ENCODE measurements around the gene LPGAT1.
"Not testable (repeated sequence)": the region's sequence is repeated elsewhere in the genome, so short reads cannot be mapped to it uniquely, and the experiment has no call there.

The LPGAT1 gene

DNA sequence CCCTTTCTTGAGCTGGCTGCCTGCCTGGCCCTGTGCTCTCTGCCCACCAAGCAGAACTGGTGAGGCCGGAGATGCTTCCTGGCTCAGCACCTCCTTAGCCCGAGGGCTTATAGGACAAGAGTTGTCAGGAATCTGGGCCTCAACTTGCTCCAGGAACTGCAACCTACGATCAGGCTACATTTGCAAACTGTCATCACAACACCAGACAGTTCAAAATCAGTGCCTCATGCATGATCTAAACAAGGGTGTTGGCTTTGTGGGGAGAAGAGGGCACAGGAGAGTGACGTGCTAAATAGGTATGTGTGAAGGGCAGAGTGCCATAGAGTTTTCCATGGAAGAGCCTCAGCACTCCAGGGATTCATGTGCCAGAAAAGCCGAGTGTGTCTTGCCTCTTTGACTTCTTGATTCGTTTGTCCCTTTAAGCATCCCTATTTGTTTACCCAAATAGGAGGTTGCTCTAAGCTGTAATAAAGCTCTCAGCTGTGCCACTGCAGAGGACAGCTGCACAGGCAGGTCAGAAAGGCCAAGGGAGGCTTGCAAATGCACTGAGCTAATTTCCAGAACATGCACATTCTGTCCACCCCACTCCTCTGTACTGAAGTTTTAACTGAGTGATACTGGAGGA, 125.0 kb downstream of the LPGAT1 start:
- Mint-ChIP-seq H3K27ac (no peak overlapping the region), H3K4me3 (no peak overlapping the region), H3K4me1 (ENCODE audit: low read depth) (no peaks in the 10 kb centered on the region), H3K27me3 (ENCODE audit: low read depth) (peaks cover 18% of the 10 kb centered on the region), H3K36me3 (ENCODE audit: low read depth) (no peaks in the 10 kb centered on the region), H3K9me3 (no peaks in the 10 kb centered on the region)
- DNase-seq (ENCODE audit: low spot score), result no peak

DNA sequence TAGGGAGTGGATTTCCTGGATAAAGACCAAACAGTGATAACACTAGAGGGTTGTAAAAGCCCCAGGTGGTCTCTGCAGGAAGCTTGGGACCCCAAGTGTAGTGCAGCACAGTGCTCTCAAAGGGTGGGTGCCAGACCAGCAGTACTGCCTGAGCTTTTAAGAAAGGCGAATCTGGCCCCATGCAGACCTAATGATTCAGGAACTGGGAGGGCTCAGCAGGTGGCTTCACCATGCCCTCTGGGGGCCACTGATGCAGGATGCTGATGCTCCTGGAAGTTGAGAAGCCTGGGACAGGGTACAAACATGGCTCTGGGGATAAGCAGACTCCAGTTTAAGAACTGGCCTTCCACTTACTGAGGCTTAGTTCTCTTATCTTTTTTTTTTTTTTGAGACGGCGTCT, 126.0 kb downstream of the LPGAT1 start:
- Mint-ChIP-seq H3K27me3 (ENCODE audit: low read depth) (peaks cover 24% of the 10 kb centered on the region), H3K36me3 (ENCODE audit: low read depth) (no peaks in the 10 kb centered on the region), H3K4me3 (no peak overlapping the region), H3K27ac (no peak overlapping the region), H3K4me1 (ENCODE audit: low read depth) (no peaks in the 10 kb centered on the region), H3K9me3 (no peaks in the 10 kb centered on the region)
- DNase-seq (ENCODE audit: low spot score), result no peak

DNA sequence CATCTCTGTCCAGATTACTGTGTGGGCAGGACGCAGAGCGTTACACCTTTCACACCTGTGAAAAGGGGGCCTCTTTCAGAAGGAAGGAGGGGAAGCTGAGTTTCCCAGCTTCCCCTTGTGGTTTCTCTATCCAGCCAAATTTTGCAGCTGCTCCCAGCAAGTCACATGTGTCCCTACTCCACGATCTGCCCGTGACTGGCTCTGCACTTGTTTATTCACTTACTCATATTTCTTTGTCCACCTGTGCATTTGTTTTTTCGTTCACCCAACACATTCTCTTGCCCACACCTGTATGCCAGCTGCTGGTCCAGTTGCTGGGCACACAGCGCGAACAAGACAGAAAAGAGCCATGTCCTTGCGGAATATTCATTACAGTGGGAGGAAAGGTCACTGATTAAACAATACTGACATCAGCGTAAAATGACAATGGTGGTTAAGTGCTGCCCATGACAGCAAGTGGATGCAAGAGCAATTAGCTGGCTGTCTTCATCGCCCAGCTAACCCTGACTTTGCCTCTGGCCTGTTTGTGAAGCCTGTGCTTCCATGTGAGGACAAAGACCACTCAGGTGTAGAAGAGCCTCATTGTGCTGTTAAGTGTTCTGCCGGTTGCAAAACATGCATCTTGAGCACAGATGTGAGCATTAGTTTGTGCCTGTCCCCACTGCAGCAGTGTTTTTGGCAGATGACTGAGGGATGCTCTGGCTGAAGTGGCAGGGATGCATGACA, 126.6 kb downstream of the LPGAT1 start:
- no peaks in the 10 kb centered on the region for H3K36me3 Mint-ChIP-seq (ENCODE audit: low read depth)
- no peaks in the 10 kb centered on the region for H3K4me1 Mint-ChIP-seq (ENCODE audit: low read depth)
- no peak overlapping the region for H3K27ac Mint-ChIP-seq
- H3K9me3 Mint-ChIP-seq, result no peaks in the 10 kb centered on the region
- no peak overlapping the region for H3K4me3 Mint-ChIP-seq
- DNase-seq (ENCODE audit: low spot score), result no peak
- peaks cover 27% of the 10 kb centered on the region for H3K27me3 Mint-ChIP-seq (ENCODE audit: low read depth)

DNA sequence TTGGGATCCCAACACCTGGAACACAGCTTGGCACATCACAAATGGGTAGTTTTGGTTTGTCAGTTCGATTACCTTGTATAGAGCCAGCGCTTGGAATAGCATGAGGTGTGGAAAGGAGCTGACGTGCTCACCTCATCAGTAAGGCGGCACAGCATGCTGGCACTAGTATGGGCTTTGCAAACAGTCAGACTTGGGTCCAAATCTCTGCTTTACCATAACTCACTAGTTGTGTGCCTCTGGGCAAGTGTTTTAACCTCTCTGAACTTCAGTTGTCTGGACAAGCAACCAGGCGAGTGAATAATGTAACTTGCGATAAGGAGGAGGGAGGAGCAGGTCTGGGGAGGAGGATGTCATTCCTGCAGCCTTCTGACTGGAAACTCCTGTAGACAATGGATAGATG, 128.8 kb downstream of the LPGAT1 start:
- H3K9me3 Mint-ChIP-seq, result no peaks in the 10 kb centered on the region
- H3K4me1 Mint-ChIP-seq (ENCODE audit: low read depth), result peaks cover 5% of the 10 kb centered on the region
- H3K27ac Mint-ChIP-seq, result no peak overlapping the region
- H3K4me3 Mint-ChIP-seq, result no peak overlapping the region
- peaks cover 27% of the 10 kb centered on the region for H3K27me3 Mint-ChIP-seq (ENCODE audit: low read depth)
- no peaks in the 10 kb centered on the region for H3K36me3 Mint-ChIP-seq (ENCODE audit: low read depth)
- DNase-seq (ENCODE audit: low spot score), result no peak

DNA sequence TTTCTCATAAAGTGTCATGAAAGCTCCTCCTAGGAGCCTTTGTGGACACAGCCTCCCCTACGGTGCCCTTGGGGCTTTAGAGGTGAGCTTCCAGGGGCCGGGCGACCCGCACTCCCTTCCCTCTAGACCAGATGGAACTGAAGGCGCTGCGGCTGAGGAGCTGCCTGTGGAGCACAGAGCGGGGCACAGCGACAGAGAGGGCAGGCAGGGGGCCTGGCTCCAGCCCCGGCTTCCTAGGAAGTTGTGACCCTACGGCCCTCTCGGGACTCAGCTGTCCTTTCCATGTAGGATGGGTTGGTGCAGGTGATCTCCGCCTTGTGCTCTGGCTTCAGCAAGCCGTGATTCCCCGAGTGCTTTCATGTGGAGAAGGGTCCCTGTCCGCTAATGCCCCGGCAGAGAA, 131.5 kb downstream of the LPGAT1 start:
- H3K27me3 Mint-ChIP-seq (ENCODE audit: low read depth), result peaks cover 27% of the 10 kb centered on the region
- no peaks in the 10 kb centered on the region for H3K36me3 Mint-ChIP-seq (ENCODE audit: low read depth)
- no peak overlapping the region for H3K4me3 Mint-ChIP-seq
- H3K27ac Mint-ChIP-seq, result no peak overlapping the region
- no peak for DNase-seq (ENCODE audit: low spot score)
- H3K9me3 Mint-ChIP-seq, result peaks cover under 1% of the 10 kb centered on the region
- H3K4me1 Mint-ChIP-seq (ENCODE audit: low read depth), result peaks cover 19% of the 10 kb centered on the region

DNA sequence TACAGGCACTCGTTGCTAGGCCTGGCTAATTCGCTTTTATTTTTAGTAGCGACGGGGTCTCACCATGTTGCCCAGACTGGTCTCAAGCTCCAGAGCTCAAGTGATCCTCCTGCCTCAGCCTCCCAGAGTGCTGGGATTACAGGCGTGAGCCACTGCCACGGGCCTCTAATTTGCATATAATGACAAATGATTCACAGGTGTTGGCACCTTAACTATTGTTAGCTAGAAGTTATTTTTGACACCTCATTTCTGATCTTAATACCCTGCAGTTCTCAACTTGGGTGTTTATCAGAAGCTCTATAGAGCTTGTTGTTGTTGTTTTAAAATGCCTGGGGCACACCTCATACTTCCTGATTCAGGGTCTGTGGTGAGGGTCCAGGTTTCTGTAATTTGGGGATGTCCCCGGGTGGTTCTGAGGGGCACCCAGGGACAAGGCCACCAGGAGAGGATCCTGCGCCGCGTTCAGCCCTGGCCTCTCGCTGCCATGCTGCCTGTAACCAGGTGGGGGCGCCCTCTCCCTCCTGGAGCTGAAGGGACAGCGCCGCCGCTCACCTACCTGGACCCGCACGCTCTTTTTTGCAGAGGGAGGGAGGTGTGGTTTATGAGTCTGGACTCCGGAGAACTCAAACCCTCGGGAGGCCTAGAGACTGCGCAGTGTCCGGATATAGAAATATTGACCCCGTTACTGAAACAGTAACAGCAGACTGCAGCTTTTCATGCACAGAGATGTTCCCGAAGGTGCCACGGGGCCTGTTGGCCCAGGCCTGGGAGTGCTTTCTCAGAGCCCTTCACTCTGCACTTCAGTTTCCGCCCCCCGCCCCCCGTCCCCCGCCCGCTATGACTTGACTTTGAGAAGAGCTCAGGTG, 132.2 kb downstream of the LPGAT1 start:
- no peak overlapping the region for H3K27ac Mint-ChIP-seq
- H3K4me1 Mint-ChIP-seq (ENCODE audit: low read depth), result peaks cover 21% of the 10 kb centered on the region
- peak overlapping the region; percentile 61 for H3K4me3 Mint-ChIP-seq
- H3K36me3 Mint-ChIP-seq (ENCODE audit: low read depth), result peaks cover 2% of the 10 kb centered on the region
- peak; percentile 73 for DNase-seq (ENCODE audit: low spot score)
- peaks cover 7% of the 10 kb centered on the region for H3K9me3 Mint-ChIP-seq
- H3K27me3 Mint-ChIP-seq (ENCODE audit: low read depth), result peaks cover 24% of the 10 kb centered on the region

DNA sequence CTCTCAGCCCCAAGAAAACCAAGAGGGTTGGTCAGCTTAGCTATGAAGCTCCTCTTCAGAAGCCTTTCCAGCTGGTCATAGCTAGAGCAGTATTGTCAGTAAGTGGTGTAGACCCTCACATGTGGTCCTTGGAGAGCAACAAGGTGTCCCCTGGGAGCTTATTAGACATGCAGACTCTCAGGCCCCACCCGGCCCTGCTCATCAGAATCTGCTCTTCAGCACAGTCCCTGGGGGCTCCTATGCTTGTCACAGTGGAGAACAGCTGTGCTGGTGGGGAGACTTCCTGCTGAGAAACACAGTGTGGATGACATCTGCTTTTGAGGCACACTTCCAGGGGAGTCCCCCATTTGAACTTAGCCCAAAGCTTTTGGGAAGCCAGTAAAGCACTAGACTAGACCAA, 133.2 kb downstream of the LPGAT1 start:
- Mint-ChIP-seq H3K27ac (no peak overlapping the region), H3K4me1 (ENCODE audit: low read depth) (peaks cover 21% of the 10 kb centered on the region), H3K36me3 (ENCODE audit: low read depth) (peaks cover 2% of the 10 kb centered on the region), H3K27me3 (ENCODE audit: low read depth) (peaks cover 21% of the 10 kb centered on the region), H3K9me3 (peaks cover 7% of the 10 kb centered on the region), H3K4me3 (no peak overlapping the region)
- no peak for DNase-seq (ENCODE audit: low spot score)

DNA sequence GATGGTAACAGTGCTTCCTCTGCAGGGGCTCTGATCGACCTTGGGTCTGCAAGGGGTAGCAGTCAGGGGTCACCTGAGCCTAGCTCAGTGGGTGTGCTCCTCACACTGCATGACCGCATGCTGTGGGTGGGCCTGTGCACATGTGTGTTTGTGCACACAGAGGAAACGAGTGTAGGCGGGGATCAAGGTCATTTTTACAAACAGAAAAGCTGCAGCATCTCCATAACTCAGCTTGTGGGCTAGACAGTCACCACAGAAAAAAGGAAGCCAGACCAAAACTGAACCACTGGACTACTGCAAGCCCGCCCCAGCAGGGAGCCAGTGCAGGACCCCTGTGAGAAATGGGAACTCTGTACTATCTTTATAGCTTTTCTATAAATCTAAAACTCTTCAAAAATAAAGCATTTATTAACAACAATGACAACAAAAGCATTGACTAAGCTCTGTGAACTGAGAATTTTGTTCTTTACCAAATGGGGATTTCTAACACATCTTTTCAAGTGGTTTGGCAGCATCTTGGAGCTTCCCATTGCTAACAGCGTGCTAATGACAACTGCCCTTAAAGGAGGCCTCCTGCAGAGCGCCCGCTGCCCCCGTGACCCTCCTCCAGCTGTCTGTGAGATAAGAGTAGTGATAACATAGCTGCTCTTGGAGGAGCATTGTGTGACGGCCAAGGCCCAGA, 135.3 kb downstream of the LPGAT1 start:
- H3K4me1 Mint-ChIP-seq (ENCODE audit: low read depth), result peaks cover 21% of the 10 kb centered on the region
- peaks cover 10% of the 10 kb centered on the region for H3K27me3 Mint-ChIP-seq (ENCODE audit: low read depth)
- peaks cover 7% of the 10 kb centered on the region for H3K9me3 Mint-ChIP-seq
- H3K27ac Mint-ChIP-seq, result no peak overlapping the region
- peak; percentile 10 for DNase-seq (ENCODE audit: low spot score)
- peak overlapping the region; percentile 31 for H3K4me3 Mint-ChIP-seq
- H3K36me3 Mint-ChIP-seq (ENCODE audit: low read depth), result peaks cover 2% of the 10 kb centered on the region

DNA sequence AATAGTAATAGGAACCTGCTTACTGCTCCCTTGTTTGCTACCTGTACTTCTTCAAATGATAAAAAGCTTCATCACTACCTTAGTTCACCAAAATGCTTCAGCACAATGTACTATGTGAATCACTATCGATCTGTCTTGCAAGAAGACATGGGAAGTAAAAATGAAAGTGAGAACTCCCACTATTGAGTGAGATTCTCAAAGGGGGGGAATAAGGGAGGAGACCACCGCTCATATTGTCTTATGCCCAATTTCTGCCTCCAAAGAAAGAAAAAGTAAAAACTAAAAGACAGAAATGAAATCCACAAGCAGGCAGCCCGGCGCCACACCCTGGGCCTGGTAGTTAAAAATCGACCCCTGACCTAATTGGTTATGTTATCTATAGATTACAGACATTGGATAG, 136.7 kb downstream of the LPGAT1 start:
- not testable (repeated sequence) for DNase-seq (ENCODE audit: low spot score); H3K4me3 Mint-ChIP-seq; H3K9me3 Mint-ChIP-seq; H3K27me3 Mint-ChIP-seq (ENCODE audit: low read depth); H3K36me3 Mint-ChIP-seq (ENCODE audit: low read depth); H3K27ac Mint-ChIP-seq
- peaks cover 21% of the 10 kb centered on the region for H3K4me1 Mint-ChIP-seq (ENCODE audit: low read depth)

Data from T-helper 2 cell treated with Interferon-gamma antibody and Interleukin-4, amounts not matched to agents 5 μg/mL and 100 μg/mL, for 36 hours (primary cell).